Effector memory CD4-positive, alpha-beta T cell (primary cell): ENCODE measurements around the gene PEX13.
"Not testable (repeated sequence)": the region's sequence is repeated elsewhere in the genome, so short reads cannot be mapped to it uniquely, and the experiment has no call there.

Experiments
- DNase-seq, 3 donors: peaks; one replicate each; pipeline ENCODE4 v3.0.0-alpha.2; 2020
- H3K27ac ChIP-seq: 2 replicates; pipeline ENCODE4 v1.7.0; 2013; ENCODE audit warnings: mild to moderate bottlenecking, low read length, moderate library complexity; ENCODE audit not compliant: insufficient read depth, poor library complexity, severe bottlenecking
- H3K27me3 ChIP-seq: replicated peaks from 2 replicates; pipeline ENCODE4 v1.7.0; 2013; ENCODE audit warnings: mild to moderate bottlenecking, low read length; ENCODE audit not compliant: insufficient read depth, control insufficient read depth, poor library complexity, severe bottlenecking
- H3K36me3 ChIP-seq: 2 replicates; pipeline ENCODE4 v1.7.0; 2013; ENCODE audit warnings: mild to moderate bottlenecking, low read length, moderate library complexity; ENCODE audit not compliant: control insufficient read depth, insufficient read depth
- H3K4me1 ChIP-seq: 2 replicates; pipeline ENCODE4 v1.7.0; 2013; ENCODE audit warnings: low read length, mild to moderate bottlenecking; ENCODE audit not compliant: control insufficient read depth, insufficient read depth, poor library complexity, severe bottlenecking
- H3K4me3 ChIP-seq: 2 replicates; pipeline ENCODE4 v1.7.0; 2013; ENCODE audit warnings: low read length, low read depth, mild to moderate bottlenecking; ENCODE audit not compliant: insufficient read depth, poor library complexity, severe bottlenecking
- H3K9me3 ChIP-seq: 2 replicates; pipeline ENCODE4 v1.7.0; 2013; ENCODE audit warnings: mild to moderate bottlenecking, low read length, moderate library complexity; ENCODE audit not compliant: control insufficient read depth

The PEX13 gene

DNA sequence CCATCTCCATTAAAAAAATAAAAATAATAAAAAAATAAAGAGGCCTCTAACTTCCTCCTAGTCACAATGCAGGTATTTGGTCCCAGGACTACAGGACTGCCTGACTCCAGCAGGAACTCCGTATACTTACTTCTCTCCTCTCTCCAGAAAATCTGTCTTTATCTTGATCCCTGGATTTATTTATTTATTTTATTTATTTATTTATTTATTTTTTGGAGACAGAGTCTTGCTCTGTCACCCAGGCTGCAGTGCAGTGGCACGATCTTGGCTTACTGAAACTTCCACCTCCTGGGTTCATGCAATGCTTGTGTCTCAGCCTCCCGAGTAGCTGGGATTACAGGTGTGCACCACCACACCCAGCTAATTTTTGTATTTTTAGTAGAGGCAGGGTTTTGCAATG lies 35.5 kb upstream of the PEX13 start:
- DNase-seq, H3K36me3 ChIP-seq, H3K27ac ChIP-seq, H3K4me1 ChIP-seq, H3K9me3 ChIP-seq, H3K27me3 ChIP-seq, H3K4me3 ChIP-seq: not testable (repeated sequence)

DNA sequence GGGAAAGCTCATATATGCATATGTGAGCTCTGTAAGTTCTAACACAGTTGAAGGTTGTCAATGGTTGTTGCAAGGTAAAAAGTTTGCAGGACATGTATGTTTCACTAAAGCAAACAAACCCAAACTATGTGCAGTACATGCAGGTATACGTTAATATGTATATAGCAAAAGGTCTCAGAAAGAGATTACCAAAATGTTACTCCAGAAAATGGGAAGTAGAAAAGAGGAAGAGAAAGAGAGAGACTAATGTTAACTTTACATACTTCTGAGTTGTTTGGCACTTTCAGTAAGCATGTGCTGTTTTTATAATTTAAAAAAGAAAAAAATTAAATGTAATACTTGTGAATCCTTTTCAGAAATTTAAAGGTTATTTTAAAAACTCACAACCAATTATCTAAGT lies 32.8 kb upstream of the PEX13 start:
- no peak overlapping the region for H3K4me3 ChIP-seq

DNA sequence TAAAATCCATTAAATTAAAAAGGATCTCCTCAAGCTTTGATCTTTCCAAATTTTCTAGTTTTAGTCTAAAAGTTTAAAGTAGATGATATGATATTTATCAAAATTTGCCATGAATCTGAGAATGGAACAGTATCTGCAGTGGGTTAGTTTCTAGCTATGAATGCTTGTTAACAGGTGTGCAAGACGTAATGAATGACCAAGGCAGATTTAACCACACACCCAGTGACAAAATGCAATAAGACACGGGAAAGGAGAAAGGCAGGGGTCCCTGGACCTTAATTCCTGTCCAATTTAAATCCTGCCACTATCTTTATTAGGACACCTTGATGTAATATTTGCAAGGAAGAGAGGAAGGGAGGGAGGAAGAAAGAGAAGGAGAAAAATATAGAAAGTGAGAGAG lies 30.5 kb upstream of the PEX13 start:
- no peak overlapping the region for H3K4me3 ChIP-seq
- H3K4me1 ChIP-seq: no peaks in the 10 kb centered on the region
- H3K27me3 ChIP-seq: no peaks in the 10 kb centered on the region
- no peaks in the 10 kb centered on the region for H3K9me3 ChIP-seq
- H3K27ac ChIP-seq: no peak overlapping the region
- H3K36me3 ChIP-seq: no peaks in the 10 kb centered on the region
- no peak for DNase-seq

More for the DNA sequence above, 32.8 kb upstream of the PEX13 start:
- Histone ChIP-seq H3K36me3 (no peaks in the 10 kb centered on the region), H3K27ac (no peak overlapping the region), H3K4me1 (no peaks in the 10 kb centered on the region), H3K27me3 (no peaks in the 10 kb centered on the region), H3K9me3 (no peaks in the 10 kb centered on the region)
- DNase-seq: no peak

DNA sequence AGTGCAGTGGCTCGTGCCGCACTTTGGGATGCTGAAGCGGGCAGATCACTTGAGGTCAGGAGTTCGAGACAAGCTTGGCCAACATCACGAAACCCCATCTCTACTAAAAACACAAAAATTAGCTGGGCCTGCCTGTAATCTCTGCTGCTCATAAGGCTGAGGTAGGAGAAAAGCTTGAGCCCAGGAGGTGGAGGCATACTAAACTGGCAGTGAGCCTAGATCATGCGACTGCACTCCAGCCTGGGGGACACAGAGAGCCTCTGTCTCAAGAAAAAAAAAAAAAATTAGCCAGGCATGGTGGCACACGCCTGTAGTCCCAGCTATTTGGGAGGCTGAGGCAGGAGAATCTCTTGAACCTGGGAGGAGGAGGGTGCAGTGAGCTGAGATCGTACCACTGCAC lies 29.9 kb upstream of the PEX13 start:
- not testable (repeated sequence) for H3K27ac ChIP-seq, DNase-seq, H3K27me3 ChIP-seq, H3K4me1 ChIP-seq, H3K4me3 ChIP-seq, H3K9me3 ChIP-seq, H3K36me3 ChIP-seq

DNA sequence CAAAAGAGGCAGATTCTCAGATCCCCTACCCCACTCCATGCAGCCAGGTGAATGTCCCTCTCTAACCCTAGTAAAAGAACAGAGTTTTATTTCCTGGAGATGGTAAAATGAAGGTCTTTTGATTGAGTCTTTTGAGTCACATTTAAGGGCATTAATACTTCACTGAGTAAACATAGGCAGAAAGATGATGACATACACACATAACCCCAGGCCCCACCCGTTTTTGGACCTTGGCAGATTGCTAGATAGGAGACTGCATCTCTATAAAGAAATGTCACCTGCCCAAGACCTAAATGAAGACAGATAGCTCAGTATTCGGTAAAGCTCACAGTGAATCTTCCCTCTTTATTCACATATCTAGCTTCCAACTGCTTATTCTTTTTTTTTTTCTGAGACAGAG lies 28.3 kb upstream of the PEX13 start:
- no peak overlapping the region for H3K27ac ChIP-seq
- H3K36me3 ChIP-seq: no peaks in the 10 kb centered on the region
- no peaks in the 10 kb centered on the region for H3K4me1 ChIP-seq
- no peak overlapping the region for H3K4me3 ChIP-seq
- no peaks in the 10 kb centered on the region for H3K9me3 ChIP-seq
- no peaks in the 10 kb centered on the region for H3K27me3 ChIP-seq
- DNase-seq: no peak

DNA sequence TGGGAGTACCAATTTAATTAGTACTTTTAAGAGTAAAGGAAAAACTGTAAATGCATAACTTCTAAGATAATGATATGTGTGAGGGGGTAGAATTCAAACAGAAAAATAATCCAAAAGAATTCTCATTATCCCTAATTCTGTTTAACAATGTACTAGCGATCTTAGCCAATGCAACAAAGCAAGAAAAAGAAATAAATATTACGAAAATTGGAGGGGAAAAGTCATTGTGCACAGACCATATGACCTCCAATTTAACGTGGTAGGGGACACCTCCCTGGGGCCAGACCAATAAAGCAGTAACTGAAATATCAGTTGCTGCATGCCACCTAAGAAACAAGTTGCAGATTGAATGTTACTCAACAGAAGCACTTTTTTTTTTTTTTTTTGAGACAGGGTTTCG lies 25.9 kb upstream of the PEX13 start:
- Histone ChIP-seq H3K4me3 (no peak overlapping the region), H3K36me3 (no peaks in the 10 kb centered on the region), H3K27me3 (no peaks in the 10 kb centered on the region), H3K9me3 (no peaks in the 10 kb centered on the region), H3K4me1 (no peaks in the 10 kb centered on the region), H3K27ac (no peak overlapping the region)
- DNase-seq: no peak

DNA sequence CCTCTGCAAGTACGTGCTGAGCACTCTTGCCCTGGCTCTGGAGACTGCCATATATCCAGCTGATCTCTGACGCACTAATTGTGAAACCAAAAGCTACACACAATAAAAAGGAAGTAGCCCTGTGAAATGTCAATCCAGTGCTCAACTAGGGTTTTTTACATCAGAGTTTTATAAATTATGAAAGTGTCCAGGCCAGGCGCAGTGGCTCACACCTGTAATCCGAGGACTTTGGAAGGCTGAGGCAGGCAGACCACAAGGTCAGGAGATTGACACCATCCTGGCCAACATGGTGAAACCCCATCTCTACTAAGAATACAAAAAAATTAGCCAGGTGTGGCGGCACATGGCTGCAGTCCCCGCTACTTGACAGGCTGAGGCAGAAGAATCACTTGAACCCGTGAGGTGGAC lies 24.5 kb upstream of the PEX13 start:
- no peaks in the 10 kb centered on the region for H3K36me3 ChIP-seq
- no peaks in the 10 kb centered on the region for H3K4me1 ChIP-seq
- peak overlapping the region; percentile 14 for H3K4me3 ChIP-seq
- no peaks in the 10 kb centered on the region for H3K27me3 ChIP-seq
- peak in 1 of 3 donors; percentile 1 for DNase-seq
- H3K27ac ChIP-seq: no peak overlapping the region
- no peaks in the 10 kb centered on the region for H3K9me3 ChIP-seq

DNA sequence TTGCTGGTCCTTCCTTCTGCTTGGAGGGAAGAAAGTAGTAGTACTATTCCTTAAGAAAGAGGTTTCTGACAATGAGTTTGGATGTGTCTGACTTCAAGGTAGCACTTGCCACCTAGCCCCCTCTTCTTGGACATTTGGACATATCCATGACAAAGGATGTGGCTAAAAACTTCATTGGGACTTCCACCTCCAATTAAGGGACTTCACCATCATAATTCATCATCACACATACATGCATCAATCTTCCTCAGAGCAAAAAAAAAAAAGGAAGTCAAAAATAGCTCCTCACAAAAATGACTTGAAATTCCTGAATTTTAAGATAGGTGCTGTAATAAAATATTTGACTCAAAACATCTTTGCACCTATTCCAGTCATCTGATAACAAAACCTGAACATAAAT lies 23.4 kb upstream of the PEX13 start:
- no peak overlapping the region for H3K27ac ChIP-seq
- H3K4me1 ChIP-seq: no peaks in the 10 kb centered on the region

DNA sequence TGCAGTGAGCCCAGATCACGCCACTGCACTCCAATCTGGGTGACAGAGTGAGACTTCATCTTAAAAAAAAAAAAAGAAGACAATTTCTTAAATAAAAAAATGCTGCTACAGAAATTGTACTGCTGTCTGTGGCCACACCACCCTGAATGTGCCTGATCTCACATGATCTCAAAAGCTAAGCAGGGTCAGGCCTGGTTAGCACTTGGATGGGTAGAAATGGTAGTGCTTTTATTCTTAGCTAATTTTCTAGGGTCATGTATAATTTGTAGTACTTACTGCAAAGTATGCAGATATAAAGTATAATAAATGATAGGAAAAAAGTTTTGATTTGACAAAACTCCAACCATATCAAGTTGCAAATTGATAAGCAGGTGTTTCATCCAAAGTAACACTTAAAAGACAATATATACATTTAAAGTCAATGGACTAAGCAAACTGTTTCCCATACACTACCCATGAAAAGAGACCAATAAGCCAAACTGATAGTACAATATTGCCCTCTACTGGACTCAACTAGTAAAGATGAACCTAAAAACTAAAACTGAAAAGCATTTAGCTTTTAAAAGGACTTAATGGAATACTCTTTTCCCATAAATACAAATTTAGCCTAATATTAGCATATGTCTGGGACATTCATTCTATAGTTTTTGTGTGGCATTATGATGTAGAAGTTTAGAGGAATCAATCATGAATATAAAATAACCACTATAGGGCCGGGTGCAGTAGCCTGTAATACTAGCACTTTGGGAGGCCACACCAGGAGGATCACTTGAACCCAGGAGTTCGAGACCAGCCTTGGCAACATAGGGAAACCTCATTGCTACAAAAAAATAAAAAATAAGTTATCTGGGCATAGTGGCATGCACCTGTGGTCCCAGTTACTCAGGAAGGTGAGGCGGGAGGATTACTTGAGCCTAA lies 18.6 kb upstream of the PEX13 start:
- no peaks in the 10 kb centered on the region for H3K9me3 ChIP-seq
- H3K27me3 ChIP-seq: no peaks in the 10 kb centered on the region
- H3K4me1 ChIP-seq: no peaks in the 10 kb centered on the region
- H3K27ac ChIP-seq: no peak overlapping the region
- no peak overlapping the region for H3K4me3 ChIP-seq
- H3K36me3 ChIP-seq: no peaks in the 10 kb centered on the region
- peak in 1 of 3 donors; percentile 3 for DNase-seq

More for the DNA sequence above, 23.4 kb upstream of the PEX13 start:
- no peak overlapping the region for H3K4me3 ChIP-seq
- H3K27me3 ChIP-seq: no peaks in the 10 kb centered on the region
- no peaks in the 10 kb centered on the region for H3K9me3 ChIP-seq
- DNase-seq: no peak
- H3K36me3 ChIP-seq: no peaks in the 10 kb centered on the region

DNA sequence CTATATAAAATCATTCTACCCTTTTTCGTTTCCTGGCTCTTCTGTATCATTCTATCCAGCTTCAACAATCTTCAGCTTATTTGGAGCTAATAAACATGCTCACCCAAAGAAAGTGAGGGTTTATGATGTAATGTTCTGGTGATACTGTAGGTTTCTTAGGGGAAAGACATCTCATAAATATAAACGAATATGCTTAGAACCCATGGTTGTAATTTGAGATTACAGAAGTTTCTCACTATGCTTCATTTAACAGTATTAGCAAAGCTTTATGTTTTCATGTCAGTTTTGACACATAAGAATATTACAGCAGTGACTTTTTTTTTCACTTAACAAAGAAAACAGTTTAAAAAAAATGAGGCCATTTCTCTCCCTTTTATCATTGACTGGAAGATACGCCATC lies 11.8 kb upstream of the PEX13 start:
- H3K9me3 ChIP-seq: no peaks in the 10 kb centered on the region
- no peaks in the 10 kb centered on the region for H3K36me3 ChIP-seq
- H3K4me1 ChIP-seq: no peaks in the 10 kb centered on the region
- H3K27ac ChIP-seq: no peak overlapping the region
- DNase-seq: no peak
- H3K27me3 ChIP-seq: no peaks in the 10 kb centered on the region
- no peak overlapping the region for H3K4me3 ChIP-seq
